H9 (cell line): ENCODE results near the gene RAB25. TPM values are rescaled to one million over a fixed set of nuclear protein-coding genes. Genes with fewer than 3 reads are reported as not detected.

Source experiments
- DNase-seq: peaks from one replicate; pipeline ENCODE4 v3.0.0-alpha.2; 2017
- H2AFZ ChIP-seq: one replicate; pipeline ENCODE4 v1.6.1; 2013; ENCODE audit warnings: mild to moderate bottlenecking, low read length, control low read depth, moderate library complexity
- H2AK5ac ChIP-seq: 2 replicates; pipeline ENCODE4 v1.6.1; 2013; ENCODE audit warnings: low read length, control low read depth, mixed read lengths; ENCODE audit not compliant: insufficient read length
- H2BK120ac ChIP-seq: one replicate; pipeline ENCODE4 v1.6.1; 2013; ENCODE audit warnings: low read depth, mild to moderate bottlenecking, low read length, control low read depth, inconsistent platforms; ENCODE audit not compliant: poor library complexity, severe bottlenecking
- H2BK12ac ChIP-seq: 2 replicates; pipeline ENCODE4 v1.6.1; 2013; ENCODE audit warnings: low read length, control low read depth, mixed read lengths, low read depth; ENCODE audit not compliant: insufficient read length
- H2BK15ac ChIP-seq: 2 replicates; pipeline ENCODE4 v1.6.1; 2013; ENCODE audit warnings: low read depth, low read length, control low read depth
- H2BK20ac ChIP-seq: one replicate; pipeline ENCODE4 v1.6.1; 2013; ENCODE audit warnings: low read depth, mild to moderate bottlenecking, low read length, control low read depth, inconsistent platforms; ENCODE audit not compliant: poor library complexity, severe bottlenecking
- H2BK5ac ChIP-seq: 2 replicates; pipeline ENCODE4 v1.6.1; 2013; ENCODE audit warnings: low read length, control low read depth, mixed read lengths; ENCODE audit not compliant: insufficient read length
- H3K14ac ChIP-seq: 2 replicates; pipeline ENCODE4 v1.6.1; 2013; ENCODE audit warnings: low read length, control low read depth; ENCODE audit not compliant: insufficient read depth
- H3K18ac ChIP-seq: 2 replicates; pipeline ENCODE4 v1.6.1; 2013; ENCODE audit warnings: low read depth, mild to moderate bottlenecking, mixed read lengths, low read length, control low read depth; ENCODE audit not compliant: insufficient read length
- H3K23ac ChIP-seq: 2 replicates; pipeline ENCODE4 v1.6.1; 2013; ENCODE audit warnings: low read length, control low read depth, mixed read lengths, low read depth; ENCODE audit not compliant: insufficient read length
- H3K23me2 ChIP-seq: 2 replicates; pipeline ENCODE4 v1.6.1; 2013; ENCODE audit warnings: low read depth, mild to moderate bottlenecking, mixed read lengths, low read length, control low read depth; ENCODE audit not compliant: insufficient read length, poor library complexity, severe bottlenecking
- H3K27ac ChIP-seq: 2 replicates; pipeline ENCODE4 v1.5.1; 2013; ENCODE audit warnings: low read length, control low read depth, mixed read lengths, low read depth; ENCODE audit not compliant: insufficient read length
- H3K27me3 ChIP-seq: 2 replicates; pipeline ENCODE4 v1.6.1; 2013; ENCODE audit warnings: low read length, control low read depth, inconsistent platforms; ENCODE audit not compliant: insufficient read depth
- H3K4ac ChIP-seq: 2 replicates; pipeline ENCODE4 v1.6.1; 2013; ENCODE audit warnings: low read depth, mild to moderate bottlenecking, control low read depth, inconsistent platforms, low read length, moderate library complexity
- H3K4me1 ChIP-seq: 2 replicates; pipeline ENCODE4 v1.6.1; 2013; ENCODE audit warnings: low read length, control low read depth, inconsistent platforms; ENCODE audit not compliant: insufficient read depth
- H3K4me2 ChIP-seq: 2 replicates; pipeline ENCODE4 v1.6.1; 2013; ENCODE audit warnings: low read length, control low read depth, mixed read lengths; ENCODE audit not compliant: insufficient read length, insufficient read depth
- H3K56ac ChIP-seq: 2 replicates; pipeline ENCODE4 v1.6.1; 2013; ENCODE audit warnings: low read depth, mild to moderate bottlenecking, mixed read lengths, low read length, control low read depth; ENCODE audit not compliant: insufficient read length
- H3K79me1 ChIP-seq: 2 replicates; pipeline ENCODE4 v1.6.1; 2013; ENCODE audit warnings: low read depth, mild to moderate bottlenecking, moderate library complexity, low read length, control low read depth, inconsistent platforms; ENCODE audit not compliant: insufficient read depth, poor library complexity, severe bottlenecking
- H3K79me2 ChIP-seq: 2 replicates; pipeline ENCODE4 v1.6.1; 2013; ENCODE audit warnings: low read length, control low read depth, inconsistent platforms; ENCODE audit not compliant: insufficient read depth
- H3K9ac ChIP-seq: 2 replicates; pipeline ENCODE4 v1.6.1; 2013; ENCODE audit warnings: low read length, control low read depth, mixed read lengths; ENCODE audit not compliant: insufficient read length; ENCODE audit errors: extremely low read depth
- H3K9me3 ChIP-seq: one replicate; pipeline ENCODE4 v1.6.1; 2013; ENCODE audit warnings: low read depth, low read length, inconsistent platforms; ENCODE audit not compliant: control insufficient read depth
- H3T11ph ChIP-seq: one replicate; pipeline ENCODE4 v1.6.1; 2013; ENCODE audit warnings: mild to moderate bottlenecking, low read length, control low read depth, inconsistent platforms
- H4K20me1 ChIP-seq: one replicate; pipeline ENCODE4 v1.6.1; 2013; ENCODE audit not compliant: control insufficient read depth, insufficient read length, insufficient read depth
- H4K5ac ChIP-seq: 2 replicates; pipeline ENCODE4 v1.6.1; 2013; ENCODE audit warnings: low read depth, mild to moderate bottlenecking, mixed read lengths, low read length, control low read depth; ENCODE audit not compliant: insufficient read length
- H4K8ac ChIP-seq: replicated peaks from 2 replicates; pipeline ENCODE4 v1.6.1; 2013; ENCODE audit warnings: low read length, control low read depth, mixed read lengths, low read depth; ENCODE audit not compliant: insufficient read length
- H4K91ac ChIP-seq: 2 replicates; pipeline ENCODE4 v1.6.1; 2013; ENCODE audit warnings: low read depth, mild to moderate bottlenecking, moderate library complexity, mixed read lengths, low read length, control low read depth; ENCODE audit not compliant: insufficient read length
- H3K27ac Mint-ChIP-seq, 3 experiments: 2 replicates in 2 of 3; 3 replicates in 1 of 3; pipeline ENCODE4 v1.8.0; 2020 to 2021; ENCODE audit warnings: mixed read lengths in 3 of 3, mild to moderate bottlenecking in 1 of 3, moderate library complexity in 1 of 3
- H3K27me3 Mint-ChIP-seq: 2 replicates; pipeline ENCODE4 v1.8.0; 2021; ENCODE audit warnings: low read depth, mild to moderate bottlenecking, moderate library complexity, mixed read lengths
- H3K36me3 Mint-ChIP-seq, 3 experiments: 2 replicates in 2 of 3; 3 replicates in 1 of 3; pipeline ENCODE4 v1.8.0; 2020 to 2021; ENCODE audit warnings: low read depth in 3 of 3, mixed read lengths in 3 of 3; ENCODE audit not compliant: insufficient read depth in 1 of 3
- H3K4me1 Mint-ChIP-seq, 2 experiments: 2 replicates each; pipeline ENCODE4 v1.8.0; 2020; ENCODE audit warnings: mixed read lengths in 2 of 2
- H3K4me3 Mint-ChIP-seq, 2 experiments: 2 replicates in 1 of 2; 3 replicates in 1 of 2; pipeline ENCODE4 v1.8.0; 2020 to 2021; ENCODE audit warnings: mild to moderate bottlenecking in 2 of 2, mixed read lengths in 2 of 2, moderate library complexity in 1 of 2
- H3K9me3 Mint-ChIP-seq, 2 experiments: 2 replicates in 1 of 2; 3 replicates in 1 of 2; pipeline ENCODE4 v1.8.0; 2020; ENCODE audit warnings: mild to moderate bottlenecking in 2 of 2, mixed read lengths in 2 of 2, moderate library complexity in 1 of 2
- WGBS: extraction: QIAGEN DNeasy Blood & Tissue Kit; methylation state at CpG from one replicate; pipeline ENCODE4 v1.1.7; 2013; ENCODE audit warnings: missing lambda C conversion rate, low lambda C conversion rate, mixed read lengths; ENCODE audit not compliant: insufficient read length; ENCODE audit errors: extremely low coverage; 5-methylcytosine and 5-hydroxymethylcytosine counted together
- total RNA-seq: library from RNA; stranded (reverse); gene quantifications from 2 replicates; pipeline ENCODE4 v1.2.1, GENCODE V29; 2021
- TF ChIP-seq, protein P1 (sequence below): fragments of 200-600 bp; sonication (generic); conservative IDR thresholded peaks from 3 replicates; pipeline ENCODE4 v1.8.0; 2021; ENCODE audit warnings: antibody characterized with exemption, mild to moderate bottlenecking

The RAB25 gene
- total RNA-seq, 1 experiment from 2014 or later = 43.1 TPM

DNA sequence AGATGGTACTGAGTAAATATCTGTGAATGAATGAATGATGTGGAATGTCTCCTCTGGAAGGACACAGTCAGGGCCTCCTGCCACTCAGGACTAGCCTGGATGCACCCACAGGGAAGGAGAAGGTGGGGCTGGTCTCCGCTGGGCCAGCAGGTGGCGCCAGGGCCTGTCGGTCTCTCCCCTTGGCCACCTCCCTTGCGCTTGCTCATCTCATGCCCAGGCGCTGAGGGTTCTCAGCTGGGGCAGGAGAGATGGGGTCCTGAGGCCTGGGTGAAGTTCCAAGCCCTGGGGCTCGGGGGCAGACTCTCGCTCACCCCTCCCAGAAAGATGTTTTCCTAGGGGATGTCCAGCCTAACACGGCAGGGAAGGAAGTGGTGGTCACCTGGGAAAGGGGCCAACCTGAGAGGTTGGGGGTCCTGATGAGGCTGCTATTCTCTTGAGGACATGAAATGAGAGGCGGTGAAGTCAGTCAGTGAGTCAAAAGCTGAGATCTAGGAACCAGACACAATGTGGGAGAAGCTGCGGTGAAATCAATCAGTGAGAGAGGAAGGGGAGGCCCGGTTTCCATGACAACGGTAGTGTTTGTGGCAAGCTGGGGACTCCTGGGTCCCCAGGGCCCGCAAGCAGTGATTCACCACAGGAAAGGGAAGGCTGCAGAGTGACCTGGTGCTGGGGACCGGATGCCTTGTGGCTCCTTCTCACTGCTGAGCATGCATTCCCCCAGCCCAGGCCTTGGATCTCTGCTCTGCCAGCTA lies 35.9 kb downstream of the RAB25 start:
- H4K5ac ChIP-seq = no peak overlapping the region
- Mint-ChIP-seq H3K4me3 (no peak overlapping the region; a peak in 1 of 5 replicates), H3K4me1 (peaks cover 29 to 35% of the 10 kb centered on the region in 2 experiments), H3K9me3 (no peaks in the 10 kb centered on the region; a peak in 1 of 5 replicates), H3K36me3 (peaks cover 13 to 31% (median 23%) of the 10 kb centered on the region in 3 experiments), H3K27ac (peak overlapping the region in 2 of 3 experiments; percentile 32 to 85; a peak in 6 of 7 replicates), H3K27me3 (no peaks in the 10 kb centered on the region)
- no peaks in the 10 kb centered on the region for H3K23me2 ChIP-seq
- H2AK5ac ChIP-seq = no peak overlapping the region
- H3K27ac ChIP-seq = no peak overlapping the region
- peaks cover 2% of the 10 kb centered on the region for H4K20me1 ChIP-seq
- no peak overlapping the region for H3K9ac ChIP-seq
- H2BK12ac ChIP-seq = no peak overlapping the region
- H3K27me3 ChIP-seq = no peaks in the 10 kb centered on the region
- DNase-seq = peak; percentile 90
- H2BK120ac ChIP-seq = no peak overlapping the region
- H3K79me2 ChIP-seq = no peaks in the 10 kb centered on the region
- H3K4ac ChIP-seq = no peak overlapping the region
- H3K56ac ChIP-seq = no peak overlapping the region
- H3K23ac ChIP-seq = no peak overlapping the region
- no peak overlapping the region for H4K8ac ChIP-seq
- no peak overlapping the region for H3T11ph ChIP-seq
- no peaks in the 10 kb centered on the region for H3K79me1 ChIP-seq
- no peak overlapping the region for H2BK20ac ChIP-seq
- WGBS = no CpG with 5 or more reads among the region's 14 CpGs
- H2BK15ac ChIP-seq = no peak overlapping the region
- TF ChIP-seq, protein P1, sequence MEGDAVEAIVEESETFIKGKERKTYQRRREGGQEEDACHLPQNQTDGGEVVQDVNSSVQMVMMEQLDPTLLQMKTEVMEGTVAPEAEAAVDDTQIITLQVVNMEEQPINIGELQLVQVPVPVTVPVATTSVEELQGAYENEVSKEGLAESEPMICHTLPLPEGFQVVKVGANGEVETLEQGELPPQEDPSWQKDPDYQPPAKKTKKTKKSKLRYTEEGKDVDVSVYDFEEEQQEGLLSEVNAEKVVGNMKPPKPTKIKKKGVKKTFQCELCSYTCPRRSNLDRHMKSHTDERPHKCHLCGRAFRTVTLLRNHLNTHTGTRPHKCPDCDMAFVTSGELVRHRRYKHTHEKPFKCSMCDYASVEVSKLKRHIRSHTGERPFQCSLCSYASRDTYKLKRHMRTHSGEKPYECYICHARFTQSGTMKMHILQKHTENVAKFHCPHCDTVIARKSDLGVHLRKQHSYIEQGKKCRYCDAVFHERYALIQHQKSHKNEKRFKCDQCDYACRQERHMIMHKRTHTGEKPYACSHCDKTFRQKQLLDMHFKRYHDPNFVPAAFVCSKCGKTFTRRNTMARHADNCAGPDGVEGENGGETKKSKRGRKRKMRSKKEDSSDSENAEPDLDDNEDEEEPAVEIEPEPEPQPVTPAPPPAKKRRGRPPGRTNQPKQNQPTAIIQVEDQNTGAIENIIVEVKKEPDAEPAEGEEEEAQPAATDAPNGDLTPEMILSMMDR = peak; percentile 99
- H2AFZ ChIP-seq = no peak overlapping the region
- 0 out of 2 replicates have a peak, but pooled peaks cover 2% of the 10 kb centered on the region for H3K4me1 ChIP-seq
- H3K18ac ChIP-seq = no peak overlapping the region
- H2BK5ac ChIP-seq = no peak overlapping the region
- no peaks in the 10 kb centered on the region for H3K9me3 ChIP-seq
- H3K4me2 ChIP-seq = no peak overlapping the region
- H3K14ac ChIP-seq = no peak overlapping the region
- no peak overlapping the region for H4K91ac ChIP-seq
